Kidney (tissue), 14 donors: ENCODE data around the gene LEUTX. TPM values are rescaled to one million over a fixed set of nuclear protein-coding genes. Genes with fewer than 3 reads are reported as not detected.

Experiments
- DNase-seq, 5 donors: peaks; one replicate each; pipeline ENCODE4 v3.0.0-alpha.2; 2013 to 2020
- FAIRE-seq: peaks from 2 replicates; lab custom pipeline; 2012; peaks lifted over from hg19 to GRCh38; lab: Jason Lieb, UNC
- H3K27ac ChIP-seq, 2 donors: one replicate each; pipeline ENCODE4 v1.7.0; 2013; ENCODE audit warnings: low read depth in 2 of 2, low read length in 2 of 2, inconsistent platforms in 1 of 2
- H3K27me3 ChIP-seq: one replicate; pipeline ENCODE4 v1.7.1; 2013; ENCODE audit warnings: low read length, inconsistent platforms; ENCODE audit not compliant: control insufficient read depth, insufficient read depth
- H3K36me3 ChIP-seq, 3 donors: one replicate each; pipeline versions ENCODE4 v1.7.0 to v1.7.1; 2013; ENCODE audit warnings: low read length in 3 of 3, control low read depth in 1 of 3, inconsistent platforms in 1 of 3; ENCODE audit not compliant: insufficient read depth in 3 of 3, control insufficient read depth in 2 of 3
- H3K4me1 ChIP-seq, 3 donors: one replicate each; pipeline versions ENCODE4 v1.7.0 to v1.7.1; 2013; ENCODE audit warnings: low read length in 3 of 3, inconsistent platforms in 1 of 3, low read depth in 1 of 3; ENCODE audit not compliant: control insufficient read depth in 2 of 3, insufficient read depth in 2 of 3
- H3K4me3 ChIP-seq, 3 donors: one replicate each; pipeline versions ENCODE4 v1.7.0 to v1.8.1; 2013; ENCODE audit warnings: low read length in 3 of 3, control low read depth in 1 of 3, inconsistent platforms in 1 of 3
- H3K9ac ChIP-seq, 3 donors: one replicate each; pipeline versions ENCODE4 v1.7.0 to v1.7.1; 2013; ENCODE audit warnings: low read length in 3 of 3, control low read depth in 1 of 3, inconsistent platforms in 1 of 3
- H3K9me3 ChIP-seq, 3 donors: one replicate each; pipeline versions ENCODE4 v1.7.0 to v1.7.1; 2013; ENCODE audit warnings: low read length in 3 of 3, control low read depth in 1 of 3, inconsistent platforms in 1 of 3; ENCODE audit not compliant: control insufficient read depth in 2 of 3, insufficient read depth in 1 of 3
- intact Hi-C: fragments of 100-400 bp; cut with DNase I; formaldehyde crosslinking; loops from one replicate; pipeline ENCODE4 v1.11.1; 2022
- polyA plus RNA-seq: library from polyadenylated mRNA; stranded (reverse); fragments of 350-450 nt; fragmentation: Illumina TruSeq; extraction: RNeasy Lipid Tissue Mini Kit (QIAGEN cat#74804); gene quantifications from one replicate; pipeline ENCODE4 v1.2.3, GENCODE V29; 2014; ENCODE audit warnings: low read depth, low replicate concordance; ENCODE audit not compliant: insufficient read depth
- total RNA-seq: library from RNA; stranded (reverse); fragmentation: NEBNext Ultra II Directional; extraction: Animal tissue kit (Norgen Biotek cat#: 25700); gene quantifications from one replicate; pipeline ENCODE4 v1.2.1, GENCODE V29; 2021
- TF ChIP-seq, protein P1 (sequence below): IDR thresholded peaks from 3 replicates; pipeline ENCODE4 v1.5.1; 2012; ENCODE audit warnings: mild to moderate bottlenecking, moderate library complexity, borderline replicate concordance; ENCODE audit not compliant: insufficient read depth; ENCODE audit errors: extremely low read depth
- donor health status: control.
- donor health status: control.
- donor health status: control.
- donor health status: control.
- donor health status: control.
- donor health status: DM: yes; HTN: yes; CAD: no.
- donor health status: Normal renal cell carcinoma (clear cell type).

The LEUTX gene
- total and polyA plus RNA-seq, 2 donors from 2014 or later: not detected

DNA sequence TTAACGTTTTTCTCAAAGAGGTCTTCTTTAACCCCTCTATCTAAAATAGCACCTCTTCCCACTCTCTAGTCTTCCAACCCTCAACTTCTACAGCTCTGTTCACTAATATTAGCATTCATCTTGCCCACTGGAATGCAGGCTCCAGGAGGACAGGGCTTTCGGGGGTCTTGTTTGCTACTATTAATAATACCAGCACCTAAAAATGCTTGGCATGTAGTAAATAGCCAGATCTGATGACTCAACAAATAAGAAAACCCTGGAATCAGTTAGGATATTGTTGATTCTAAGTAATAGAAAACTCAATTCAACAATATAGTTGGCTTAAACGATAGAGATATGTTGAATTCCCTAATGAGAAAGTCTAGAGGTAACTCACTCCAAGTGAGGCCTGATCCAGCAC lies 41.1 kb downstream of the LEUTX start:
- H3K4me3 ChIP-seq: no peak overlapping the region
- H3K4me1 ChIP-seq: peaks cover 0 to 5% (median 5%) of the 10 kb centered on the region in 3 donors
- TF ChIP-seq, protein P1, sequence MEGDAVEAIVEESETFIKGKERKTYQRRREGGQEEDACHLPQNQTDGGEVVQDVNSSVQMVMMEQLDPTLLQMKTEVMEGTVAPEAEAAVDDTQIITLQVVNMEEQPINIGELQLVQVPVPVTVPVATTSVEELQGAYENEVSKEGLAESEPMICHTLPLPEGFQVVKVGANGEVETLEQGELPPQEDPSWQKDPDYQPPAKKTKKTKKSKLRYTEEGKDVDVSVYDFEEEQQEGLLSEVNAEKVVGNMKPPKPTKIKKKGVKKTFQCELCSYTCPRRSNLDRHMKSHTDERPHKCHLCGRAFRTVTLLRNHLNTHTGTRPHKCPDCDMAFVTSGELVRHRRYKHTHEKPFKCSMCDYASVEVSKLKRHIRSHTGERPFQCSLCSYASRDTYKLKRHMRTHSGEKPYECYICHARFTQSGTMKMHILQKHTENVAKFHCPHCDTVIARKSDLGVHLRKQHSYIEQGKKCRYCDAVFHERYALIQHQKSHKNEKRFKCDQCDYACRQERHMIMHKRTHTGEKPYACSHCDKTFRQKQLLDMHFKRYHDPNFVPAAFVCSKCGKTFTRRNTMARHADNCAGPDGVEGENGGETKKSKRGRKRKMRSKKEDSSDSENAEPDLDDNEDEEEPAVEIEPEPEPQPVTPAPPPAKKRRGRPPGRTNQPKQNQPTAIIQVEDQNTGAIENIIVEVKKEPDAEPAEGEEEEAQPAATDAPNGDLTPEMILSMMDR: no peak
- no peak overlapping the region for H3K9ac ChIP-seq
- H3K36me3 ChIP-seq: peaks cover 0 to 2% (median 0%) of the 10 kb centered on the region in 3 donors
- H3K9me3 ChIP-seq: no peaks in the 10 kb centered on the region
- no peak overlapping the region for H3K27ac ChIP-seq
- FAIRE-seq: no peak
- no peak for DNase-seq
- intact Hi-C loops: no loop called here
- H3K27me3 ChIP-seq: no peaks in the 10 kb centered on the region

DNA sequence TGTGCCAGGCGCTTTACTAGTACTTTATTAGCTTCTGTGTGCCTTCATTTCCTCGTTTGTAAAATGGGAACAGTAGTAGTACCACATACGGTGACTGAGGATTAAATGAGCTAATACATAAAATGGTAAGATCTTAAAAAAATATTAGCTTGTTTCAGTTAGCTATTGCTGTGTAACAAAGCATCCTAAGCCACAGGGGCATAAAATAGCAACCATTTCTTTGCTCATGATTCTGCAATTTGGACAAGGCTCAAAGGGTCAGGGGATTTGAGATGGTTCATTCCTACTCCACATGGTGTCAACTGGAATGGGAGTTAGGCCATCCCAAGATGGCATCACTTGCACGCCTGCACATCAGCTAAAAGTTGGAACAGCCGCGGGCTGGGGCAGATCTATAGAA lies 42.0 kb downstream of the LEUTX start:
- no peak for DNase-seq
- H3K4me1 ChIP-seq: peaks cover 0 to 8% (median 5%) of the 10 kb centered on the region in 3 donors
- no peak overlapping the region for H3K9ac ChIP-seq
- no peaks in the 10 kb centered on the region for H3K27me3 ChIP-seq
- H3K4me3 ChIP-seq: no peak overlapping the region
- H3K27ac ChIP-seq: no peak overlapping the region
- TF ChIP-seq, protein P1: no peak
- FAIRE-seq: no peak
- peaks cover 0 to 2% (median 0%) of the 10 kb centered on the region in 3 donors for H3K36me3 ChIP-seq
- intact Hi-C loops: no loop called here
- no peaks in the 10 kb centered on the region for H3K9me3 ChIP-seq

DNA sequence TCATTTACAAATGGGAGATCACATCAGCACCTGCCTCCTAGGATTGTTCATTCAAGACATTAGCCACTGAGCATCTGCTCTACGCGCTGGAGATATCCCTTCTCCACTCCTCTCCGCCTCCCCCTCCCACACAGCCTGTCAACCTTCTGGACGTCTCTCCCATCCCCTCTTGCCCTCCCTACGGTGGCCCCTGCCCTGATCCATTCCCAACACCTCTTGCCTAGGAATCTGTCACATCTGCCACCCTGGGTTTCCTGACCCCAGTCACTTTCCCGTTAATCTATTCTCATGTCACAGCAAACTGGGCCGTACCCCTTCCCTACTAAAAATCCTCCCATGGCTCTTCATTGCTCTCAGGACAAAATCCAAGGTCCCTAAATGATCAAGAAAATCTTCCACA lies 45.0 kb downstream of the LEUTX start:
- Histone ChIP-seq H3K4me3 (peak overlapping the region; percentile 66 to 95 (median 85)), H3K9ac (peak overlapping the region; percentile 28 to 84 (median 47)), H3K9me3 (no peaks in the 10 kb centered on the region), H3K27me3 (no peaks in the 10 kb centered on the region), H3K27ac (no peak overlapping the region), H3K4me1 (peaks cover 0 to 8% (median 5%) of the 10 kb centered on the region in 3 donors), H3K36me3 (peaks cover 2 to 23% (median 10%) of the 10 kb centered on the region in 3 donors)
- TF ChIP-seq, protein P1: no peak
- no peak for FAIRE-seq
- peak in 4 of 5 donors; percentile 40 to 78 (median 56) for DNase-seq
- intact Hi-C loops: no loop called here
